Fibroblast of the aortic adventitia (primary cell): ENCODE results near the gene MYO16. TPM values are rescaled to one million over a fixed set of nuclear protein-coding genes. Genes with fewer than 3 reads are reported as not detected.

Source experiments
- DNase-seq: peaks from one replicate; pipeline ENCODE4 v3.0.0-alpha.2; 2010; ENCODE audit warnings: low read depth
- H3K4me3 ChIP-seq: 2 replicates; pipeline ENCODE4 v1.5.1; 2011; ENCODE audit warnings: low read depth, mild to moderate bottlenecking, control low read depth, low read length, moderate library complexity
- CTCF ChIP-seq: IDR thresholded peaks from 2 replicates; pipeline ENCODE4 v1.5.1; 2011; ENCODE audit warnings: mild to moderate bottlenecking, low read length, control low read depth, inconsistent platforms; ENCODE audit not compliant: insufficient read depth
- total RNA-seq: library from RNA; depleted of rRNA; stranded (reverse); fragments of >200 nt; gene quantifications from 2 replicates; pipeline ENCODE4 v1.2.3, GENCODE V29; 2012; ENCODE audit warnings: low replicate concordance

The MYO16 gene
- total RNA-seq, 1 donor: under 0.01 TPM

GRCh38 chr13:109154546-109154945 lies 525.1 kb downstream of the MYO16 start:
- no peak for TF ChIP-seq CTCF
- no peak for DNase-seq
- H3K4me3 ChIP-seq: no peak overlapping the region

GRCh38 chr13:109154966-109155761 lies 525.8 kb downstream of the MYO16 start:
- DNase-seq: peak; percentile 79
- no peak overlapping the region for H3K4me3 ChIP-seq

GRCh38 chr13:109156181-109156935 lies 526.9 kb downstream of the MYO16 start:
- TF ChIP-seq CTCF: no peak
- DNase-seq: peak; percentile 92
- H3K4me3 ChIP-seq: peak overlapping the region; percentile 22

More at GRCh38 chr13:109154966-109155761, 525.8 kb downstream of the MYO16 start:
- TF ChIP-seq CTCF: no peak

GRCh38 chr13:109157275-109157674 lies 527.9 kb downstream of the MYO16 start:
- no peak for TF ChIP-seq CTCF
- no peak overlapping the region for H3K4me3 ChIP-seq
- DNase-seq: no peak

GRCh38 chr13:109158383-109158782 lies 529.0 kb downstream of the MYO16 start:
- no peak for TF ChIP-seq CTCF
- no peak overlapping the region for H3K4me3 ChIP-seq
- DNase-seq: no peak

GRCh38 chr13:109159650-109160309 lies 530.4 kb downstream of the MYO16 start:
- TF ChIP-seq CTCF: no peak
- DNase-seq: no peak
- H3K4me3 ChIP-seq: no peak overlapping the region
